GM12878 (cell line): Measurements from ENCODE around the gene RGS14. TPM values are rescaled to one million over a fixed set of nuclear protein-coding genes. Genes with fewer than 3 reads are reported as not detected.
"Not testable (repeated sequence)": the region's sequence is repeated elsewhere in the genome, so short reads cannot be mapped to it uniquely, and the experiment has no call there.

Experiments used
- ATAC-seq: fragments of 200-7000 bp; cut with Tn5 transposase; 3 replicates; pipeline ENCODE4 v1.9.1; 2020; ENCODE audit warnings: mild to moderate bottlenecking, moderate library complexity
- BruUV-seq: library from RNA; stranded (reverse); fragments of 400-500 nt; replicated peaks from 2 replicates; lab custom pipeline; 2021; lab: Mats Ljungman, UMichigan
- CTCF ChIA-PET: fragments of 300-600 bp; sonication (Branson Sonifier 250); formaldehyde crosslinking; extraction: SDS; loops from one replicate; lab custom pipeline; 2021; ENCODE audit warnings: inconsistent platforms; lab: Yijun Ruan, JAX
- POLR2A ChIA-PET: fragments of 350-600 bp; formaldehyde crosslinking; extraction: SDS; loops from one replicate; lab custom pipeline; 2021; ENCODE audit warnings: inconsistent platforms; lab: Charles Lee
- RAD21 ChIA-PET: fragments of 300-600 bp; sonication (Branson Sonifier 250); formaldehyde crosslinking; loops from one replicate; lab custom pipeline; 2023; ENCODE audit warnings: antibody characterized with exemption; ENCODE audit not compliant: unreplicated experiment; lab: Charles Lee
- SMC1A ChIA-PET: fragments of 300-600 bp; sonication (Branson Sonifier 250); formaldehyde crosslinking; loops from one replicate; lab custom pipeline; 2023; ENCODE audit not compliant: unreplicated experiment, uncharacterized antibody; lab: Charles Lee
- DNase-seq: peaks from one replicate; pipeline ENCODE4 v3.0.0-alpha.2; 2011; ENCODE audit warnings: low read depth, low spot score
- FAIRE-seq: peaks from 3 replicates; lab custom pipeline; 2011; peaks lifted over from hg19 to GRCh38; lab: Jason Lieb, UNC
- H2AFZ ChIP-seq: 2 replicates; pipeline ENCODE4 v1.6.0; 2011; ENCODE audit warnings: low read depth, low read length, control low read depth; ENCODE audit not compliant: control insufficient read depth
- H3K27ac ChIP-seq: 2 replicates; pipeline ENCODE4 v1.5.1; 2011; ENCODE audit warnings: control low read depth; ENCODE audit not compliant: control insufficient read depth, insufficient read depth
- H3K27me3 ChIP-seq, 2 experiments: replicated peaks in 1 of 2; 2 replicates each; pipeline versions ENCODE4 v1.6.0 to v1.6.1; 2011; ENCODE audit warnings: low read length in 1 of 2; ENCODE audit not compliant: control insufficient read depth in 2 of 2, insufficient read depth in 2 of 2
- H3K36me3 ChIP-seq, 2 experiments: 2 replicates each; pipeline ENCODE4 v1.5.1; 2011; ENCODE audit warnings: low read length in 1 of 2; ENCODE audit not compliant: control insufficient read depth in 2 of 2, insufficient read depth in 2 of 2
- H3K4me1 ChIP-seq: 2 replicates; pipeline ENCODE4 v1.6.1; 2011; ENCODE audit warnings: mild to moderate bottlenecking, low read length, moderate library complexity, mixed read lengths; ENCODE audit not compliant: control insufficient read depth, insufficient read depth
- H3K4me2 ChIP-seq: 2 replicates; pipeline ENCODE4 v1.6.0; 2011; ENCODE audit warnings: control low read depth; ENCODE audit not compliant: control insufficient read depth, insufficient read depth
- H3K4me3 ChIP-seq: fragments of 200-600 bp; sonication (generic); 2 replicates; pipeline ENCODE4 v1.5.1; 2016
- H3K79me2 ChIP-seq: 2 replicates; pipeline ENCODE4 v1.6.0; 2011; ENCODE audit warnings: low read length; ENCODE audit not compliant: control insufficient read depth, insufficient read depth
- H3K9ac ChIP-seq: 2 replicates; pipeline ENCODE4 v1.8.0; 2011; ENCODE audit warnings: low read length, control low read depth, mixed read lengths; ENCODE audit not compliant: control insufficient read depth, insufficient read depth
- H3K9me3 ChIP-seq: replicated peaks from 3 replicates; pipeline ENCODE4 v1.5.1; 2011; ENCODE audit warnings: mild to moderate bottlenecking, low read length; ENCODE audit not compliant: control insufficient read depth, insufficient read depth
- H4K20me1 ChIP-seq: 2 replicates; pipeline ENCODE4 v1.6.0; 2011; ENCODE audit not compliant: control insufficient read depth, insufficient read depth
- CHD2 ChIP-seq: IDR thresholded peaks from 2 replicates; pipeline ENCODE4 v1.6.1; 2011; ENCODE audit warnings: low read depth, low read length, improper control_type of control experiment, borderline replicate concordance
- EP300 ChIP-seq, 2 experiments: fragments of 150-350 bp in 1 of 2; IDR thresholded peaks; 2 replicates each; pipeline ENCODE4 v1.6.1; 2011 to 2012; ENCODE audit warnings: low read depth in 2 of 2, low read length in 2 of 2, borderline replicate concordance in 1 of 2, improper control_type of control experiment in 1 of 2, inconsistent platforms in 1 of 2; ENCODE audit not compliant: control insufficient read depth in 1 of 2
- IRF4 ChIP-seq: IDR thresholded peaks from 2 replicates; pipeline ENCODE4 v1.6.1; 2011; ENCODE audit warnings: low read depth, low read length
- NFIC ChIP-seq: IDR thresholded peaks from 2 replicates; pipeline ENCODE4 v1.6.1; 2012; ENCODE audit warnings: low read depth, mild to moderate bottlenecking, inconsistent platforms, low read length, moderate library complexity
- ZBTB33 ChIP-seq: fragments of 450-650 bp; IDR thresholded peaks from 2 replicates; pipeline ENCODE4 v1.6.1; 2017; ENCODE audit warnings: mild to moderate bottlenecking
- ZNF207 ChIP-seq: fragments of 450-650 bp; IDR thresholded peaks from 2 replicates; pipeline ENCODE4 v1.6.1; 2014; ENCODE audit warnings: antibody characterized with exemption, mild to moderate bottlenecking, borderline replicate concordance
- ZNF217 ChIP-seq: fragments of 450-650 bp; IDR thresholded peaks from 2 replicates; pipeline ENCODE4 v1.6.1; 2017; ENCODE audit warnings: antibody characterized with exemption, mild to moderate bottlenecking
- ZNF687 ChIP-seq: fragments of 450-650 bp; IDR thresholded peaks from 2 replicates; pipeline ENCODE4 v1.6.1; 2017; ENCODE audit warnings: mild to moderate bottlenecking, moderate library complexity
- WGBS: methylation state at CpG from one replicate; pipeline ENCODE4 v1.1.6; 2016; ENCODE audit warnings: low lambda C conversion rate; ENCODE audit not compliant: insufficient replicate concordance, insufficient coverage; ENCODE audit errors: missing lambda C conversion rate; 5-methylcytosine and 5-hydroxymethylcytosine counted together
- in situ Hi-C: fragments of 300-500 bp; cut with MboI; formaldehyde crosslinking; loops from 9 replicates; pipeline ENCODE4 v1.14.3; 2018; ENCODE audit warnings: mixed read lengths
- intact Hi-C: fragments of 100-400 bp; cut with micrococcal nuclease; formaldehyde crosslinking; loops from one replicate; pipeline ENCODE4 v1.14.2; 2022; ENCODE audit not compliant: unreplicated experiment
- polyA plus RNA-seq, 11 experiments: library from polyadenylated mRNA; depleted of rRNA in 4 of 11; unstranded in 6 of 11; stranded (reverse) in 5 of 11; fragments of >200 nt; fragmentation: Nextera tagmentation in 4 of 11; fragmentation: Illumina TruSeq in 1 of 11; extraction: Ambion mirVana in 4 of 11; extraction: Trizol in 1 of 11; gene quantifications; 1 replicate in 1 of 11; 2 replicates in 10 of 11; pipeline versions ENCODE4 v1.2.1 to v1.2.3, GENCODE V29; 2011 to 2016; ENCODE audit warnings: inconsistent platforms in 2 of 11, missing spikeins in 2 of 11, low read depth in 1 of 11
- total RNA-seq, 4 experiments: library from RNA; depleted of rRNA in 3 of 4; stranded (reverse); fragments of >200 nt in 3 of 4; fragmentation: Illumina TruSeq in 1 of 4; extraction: Trizol in 1 of 4; gene quantifications; 2 replicates each; pipeline versions ENCODE4 v1.2.1 to v1.2.3, GENCODE V29; 2013 to 2021

RGS14 gene
- total and polyA plus RNA-seq, 10 of the 15 experiments (the other 5 are each of a cell fraction or from before 2014, with no cell fraction given), result 0.19 to 88.7 (median 54.8) TPM

- TF ChIP-seq ZNF687, result no peak
- no peak for TF ChIP-seq NFIC
- no peak for TF ChIP-seq ZNF217
- TF ChIP-seq ZBTB33, result no peak
- TF ChIP-seq EP300 (IDR thresholded peaks at IDR 0.05; ENCODE audit: borderline replicate concordance in 1 of 2, control insufficient read depth in 1 of 2, low read depth in 2 of 2, low read length in 2 of 2), result no peak
- no peak for TF ChIP-seq ZNF207
- no peak for TF ChIP-seq IRF4
- no peak for TF ChIP-seq CHD2
Observed at GRCh38 chr5:177419046-177419445, 61.3 kb downstream of the RGS14 start (continued).

GRCh38 chr5:177420472-177420871 lies 62.7 kb downstream of the RGS14 start:
- in situ Hi-C loops, H3K36me3 ChIP-seq, CTCF ChIA-PET, FAIRE-seq, H3K9ac ChIP-seq, H3K4me1 ChIP-seq, H3K27ac ChIP-seq, intact Hi-C loops, H3K27me3 ChIP-seq, ATAC-seq, H4K20me1 ChIP-seq, H2AFZ ChIP-seq, DNase-seq, H3K4me2 ChIP-seq, RAD21 ChIA-PET, H3K79me2 ChIP-seq, BruUV-seq, POLR2A ChIA-PET, H3K4me3 ChIP-seq, H3K9me3 ChIP-seq: not testable (repeated sequence)
- 40% methylated on average over 7 of the region's 7 CpGs for WGBS
- SMC1A ChIA-PET, result interaction anchor here (1.5 kb wide), 1 partner anchor 16 kb away, joined by 6 read pairs; no protein-coding TSS in a partner anchor
